AG04449 (cell line): ENCODE results near the gene NLGN1.

Experiments used
- CTCF ChIA-PET: fragments of 350-600 bp; formaldehyde crosslinking; extraction: SDS; loops from one replicate; lab custom pipeline; 2021; ENCODE audit warnings: antibody characterized with exemption; lab: Yijun Ruan, JAX
- POLR2A ChIA-PET: fragments of 400-600, 350-600 bp; formaldehyde crosslinking; extraction: SDS; loops from one replicate; lab custom pipeline; 2020; ENCODE audit warnings: antibody characterized with exemption, inconsistent platforms; lab: Yijun Ruan, JAX
- DNase-seq: peaks from one replicate; pipeline ENCODE4 v3.0.0-alpha.2; 2010; ENCODE audit warnings: low read depth, low spot score
- H3K4me3 ChIP-seq: 2 replicates; pipeline ENCODE4 v1.5.1; 2011; ENCODE audit warnings: low read depth, mild to moderate bottlenecking, control low read depth, low read length
- TF ChIP-seq, protein P1 (sequence below): IDR thresholded peaks from one replicate; pipeline ENCODE4 v1.5.1; 2011; ENCODE audit warnings: mild to moderate bottlenecking, moderate library complexity, low read length, control low read depth, inconsistent platforms; ENCODE audit not compliant: insufficient read depth; ENCODE audit errors: missing control alignments

The NLGN1 gene

GRCh38 chr3:174198199-174198598 is 800.7 kb downstream of the NLGN1 start:
- TF ChIP-seq, protein P1, sequence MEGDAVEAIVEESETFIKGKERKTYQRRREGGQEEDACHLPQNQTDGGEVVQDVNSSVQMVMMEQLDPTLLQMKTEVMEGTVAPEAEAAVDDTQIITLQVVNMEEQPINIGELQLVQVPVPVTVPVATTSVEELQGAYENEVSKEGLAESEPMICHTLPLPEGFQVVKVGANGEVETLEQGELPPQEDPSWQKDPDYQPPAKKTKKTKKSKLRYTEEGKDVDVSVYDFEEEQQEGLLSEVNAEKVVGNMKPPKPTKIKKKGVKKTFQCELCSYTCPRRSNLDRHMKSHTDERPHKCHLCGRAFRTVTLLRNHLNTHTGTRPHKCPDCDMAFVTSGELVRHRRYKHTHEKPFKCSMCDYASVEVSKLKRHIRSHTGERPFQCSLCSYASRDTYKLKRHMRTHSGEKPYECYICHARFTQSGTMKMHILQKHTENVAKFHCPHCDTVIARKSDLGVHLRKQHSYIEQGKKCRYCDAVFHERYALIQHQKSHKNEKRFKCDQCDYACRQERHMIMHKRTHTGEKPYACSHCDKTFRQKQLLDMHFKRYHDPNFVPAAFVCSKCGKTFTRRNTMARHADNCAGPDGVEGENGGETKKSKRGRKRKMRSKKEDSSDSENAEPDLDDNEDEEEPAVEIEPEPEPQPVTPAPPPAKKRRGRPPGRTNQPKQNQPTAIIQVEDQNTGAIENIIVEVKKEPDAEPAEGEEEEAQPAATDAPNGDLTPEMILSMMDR: no peak
- CTCF ChIA-PET: no interaction called here
- POLR2A ChIA-PET: no interaction called here
- H3K4me3 ChIP-seq: no peak overlapping the region
- DNase-seq: no peak

GRCh38 chr3:174199696-174200095 is 802.2 kb downstream of the NLGN1 start:
- CTCF ChIA-PET: interaction anchor here (1.6 kb wide), 1 partner anchor 466 kb away, joined by 3 read pairs; no protein-coding TSS in a partner anchor
- POLR2A ChIA-PET: no interaction called here
- TF ChIP-seq, protein P1: no peak

DNA sequence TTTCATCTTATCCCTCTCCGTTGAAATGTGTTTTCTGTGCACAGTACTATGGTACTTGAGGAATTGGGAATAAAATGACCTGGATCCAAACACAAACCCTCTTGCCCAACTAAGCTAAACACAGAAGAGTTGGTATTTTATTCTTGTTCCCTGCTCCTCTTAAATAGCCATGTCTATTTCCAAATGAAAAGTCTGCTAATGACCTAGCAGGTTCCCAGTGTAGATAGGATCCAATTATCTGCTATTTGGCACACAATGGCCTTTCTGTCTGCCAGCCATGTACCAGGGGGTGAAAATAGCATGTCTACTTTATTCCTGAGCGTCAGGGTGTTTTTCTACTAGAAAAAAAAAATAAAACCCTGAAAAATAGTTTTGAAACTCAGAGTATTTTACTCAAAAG is 804.6 kb downstream of the NLGN1 start:
- TF ChIP-seq, protein P1: no peak
- CTCF ChIA-PET: no interaction called here
- POLR2A ChIA-PET: no interaction called here
- no peak overlapping the region for H3K4me3 ChIP-seq
- DNase-seq: no peak

More at GRCh38 chr3:174199696-174200095, 802.2 kb downstream of the NLGN1 start:
- no peak for DNase-seq
- no peak overlapping the region for H3K4me3 ChIP-seq

GRCh38 chr3:174202561-174202960 is 805.0 kb downstream of the NLGN1 start:
- no peak for DNase-seq
- ChIA-PET CTCF (no interaction called here), POLR2A (no interaction called here)

GRCh38 chr3:174204765-174205164 is 807.2 kb downstream of the NLGN1 start:
- TF ChIP-seq, protein P1: no peak
- DNase-seq: no peak
- POLR2A ChIA-PET: no interaction called here
- no peak overlapping the region for H3K4me3 ChIP-seq
- CTCF ChIA-PET: no interaction called here

More at GRCh38 chr3:174202561-174202960, 805.0 kb downstream of the NLGN1 start:
- H3K4me3 ChIP-seq: no peak overlapping the region
- TF ChIP-seq, protein P1: no peak

GRCh38 chr3:174206607-174207192 is 809.2 kb downstream of the NLGN1 start:
- ChIA-PET POLR2A (no interaction called here), CTCF (interaction anchor here (1.1 kb wide), 1 partner anchor 19 kb away, joined by 3 read pairs; no protein-coding TSS in a partner anchor)
- H3K4me3 ChIP-seq: no peak overlapping the region
- TF ChIP-seq, protein P1: no peak
- DNase-seq: no peak
